Omental fat pad (tissue), 4 donors: ENCODE measurements around the gene ADA. TPM values are rescaled to one million over a fixed set of nuclear protein-coding genes. Genes with fewer than 3 reads are reported as not detected.

Experiments used
- ATAC-seq: fragments of 150-250 bp; one replicate; pipeline ENCODE4 v1.9.1; 2016; ENCODE audit warnings: mild to moderate bottlenecking, moderate library complexity; ENCODE audit not compliant: low FRiP score
- DNase-seq: peaks from one replicate; pipeline ENCODE4 v3.0.0-alpha.2; 2019; ENCODE audit warnings: low spot score
- total RNA-seq, 4 donors: library from RNA; depleted of rRNA; stranded (reverse); fragments of >200 nt; gene quantifications; one replicate each; pipeline ENCODE4 v1.1.0, GENCODE V29; 2016
- TF ChIP-seq, protein P1 (sequence below), 3 donors: fragments of 450-650 bp; IDR thresholded peaks; one replicate each; pipeline ENCODE4 v1.5.1; 2016 to 2017; ENCODE audit warnings: antibody characterized with exemption in 3 of 3, mild to moderate bottlenecking in 3 of 3, moderate library complexity in 2 of 3

Gene ADA
- total RNA-seq, 4 donors from 2014 or later, result 11.5 to 62.6 (median 15.4) TPM

DNA sequence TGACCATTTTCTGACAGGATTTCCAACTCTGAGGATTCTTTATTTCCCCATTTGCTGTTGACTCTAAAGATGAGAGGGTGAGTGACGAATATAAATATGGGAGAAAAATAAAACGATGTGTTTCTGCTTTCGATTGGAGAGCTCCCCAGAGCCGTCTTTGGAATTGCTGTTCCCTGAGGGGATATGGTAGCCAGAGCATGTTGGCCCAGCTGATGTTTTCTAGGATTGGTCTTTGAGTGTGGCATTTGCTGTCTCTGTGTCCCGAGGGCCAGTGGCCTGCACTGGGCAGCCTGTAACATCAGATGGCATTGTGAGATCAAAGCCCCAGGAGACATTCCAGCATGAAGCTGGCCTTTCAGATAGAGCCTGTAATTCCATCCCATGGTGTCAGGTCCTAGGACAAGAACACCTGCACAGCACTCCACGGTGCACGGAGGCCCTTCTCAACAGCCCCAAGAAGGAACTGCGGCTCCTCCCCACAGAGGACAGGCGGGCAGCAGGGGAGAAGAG lies 42.4 kb downstream of the ADA start:
- DNase-seq, result no peak
- TF ChIP-seq, protein P1, sequence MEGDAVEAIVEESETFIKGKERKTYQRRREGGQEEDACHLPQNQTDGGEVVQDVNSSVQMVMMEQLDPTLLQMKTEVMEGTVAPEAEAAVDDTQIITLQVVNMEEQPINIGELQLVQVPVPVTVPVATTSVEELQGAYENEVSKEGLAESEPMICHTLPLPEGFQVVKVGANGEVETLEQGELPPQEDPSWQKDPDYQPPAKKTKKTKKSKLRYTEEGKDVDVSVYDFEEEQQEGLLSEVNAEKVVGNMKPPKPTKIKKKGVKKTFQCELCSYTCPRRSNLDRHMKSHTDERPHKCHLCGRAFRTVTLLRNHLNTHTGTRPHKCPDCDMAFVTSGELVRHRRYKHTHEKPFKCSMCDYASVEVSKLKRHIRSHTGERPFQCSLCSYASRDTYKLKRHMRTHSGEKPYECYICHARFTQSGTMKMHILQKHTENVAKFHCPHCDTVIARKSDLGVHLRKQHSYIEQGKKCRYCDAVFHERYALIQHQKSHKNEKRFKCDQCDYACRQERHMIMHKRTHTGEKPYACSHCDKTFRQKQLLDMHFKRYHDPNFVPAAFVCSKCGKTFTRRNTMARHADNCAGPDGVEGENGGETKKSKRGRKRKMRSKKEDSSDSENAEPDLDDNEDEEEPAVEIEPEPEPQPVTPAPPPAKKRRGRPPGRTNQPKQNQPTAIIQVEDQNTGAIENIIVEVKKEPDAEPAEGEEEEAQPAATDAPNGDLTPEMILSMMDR (IDR thresholded peaks at IDR 0.05), result no peak
- ATAC-seq, result no peak

GRCh38 chr20:44606725-44607441 lies 44.6 kb downstream of the ADA start:
- DNase-seq (no peak), ATAC-seq (no peak)
- TF ChIP-seq, protein P1 (IDR thresholded peaks at IDR 0.05), result no peak

DNA sequence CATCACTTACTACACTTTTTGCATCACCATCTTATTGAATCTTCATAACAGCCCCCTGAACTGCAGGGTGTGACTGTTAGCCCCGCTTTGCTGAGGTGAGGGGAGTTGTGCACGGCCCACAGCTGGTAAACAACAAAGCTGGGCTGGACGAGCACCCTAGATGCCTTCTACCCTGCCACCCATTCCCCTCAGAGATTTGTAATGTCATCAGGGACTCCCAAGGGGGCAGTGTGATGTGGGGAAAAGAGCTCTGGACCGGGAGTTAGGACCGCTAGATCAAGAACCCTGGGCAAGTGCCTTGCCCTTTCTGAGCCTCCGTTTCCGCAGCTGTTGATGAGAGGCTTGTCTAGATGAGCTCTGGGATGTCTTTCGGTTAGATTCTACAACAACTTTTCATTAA lies 48.2 kb downstream of the ADA start:
- ATAC-seq, result no peak
- TF ChIP-seq, protein P1 (IDR thresholded peaks at IDR 0.05), result no peak
- peak; percentile 10 for DNase-seq

- TF ChIP-seq, protein P1 (IDR thresholded peaks at IDR 0.05), result no peak
- ATAC-seq (peak; percentile 59), DNase-seq (peak; percentile 21)
Measured at GRCh38 chr20:44601801-44602204, 49.7 kb downstream of the ADA start.

GRCh38 chr20:44601236-44601671 lies 50.2 kb downstream of the ADA start:
- ATAC-seq (no peak), DNase-seq (peak; percentile 15)
- TF ChIP-seq, protein P1 (IDR thresholded peaks at IDR 0.05), result no peak

DNA sequence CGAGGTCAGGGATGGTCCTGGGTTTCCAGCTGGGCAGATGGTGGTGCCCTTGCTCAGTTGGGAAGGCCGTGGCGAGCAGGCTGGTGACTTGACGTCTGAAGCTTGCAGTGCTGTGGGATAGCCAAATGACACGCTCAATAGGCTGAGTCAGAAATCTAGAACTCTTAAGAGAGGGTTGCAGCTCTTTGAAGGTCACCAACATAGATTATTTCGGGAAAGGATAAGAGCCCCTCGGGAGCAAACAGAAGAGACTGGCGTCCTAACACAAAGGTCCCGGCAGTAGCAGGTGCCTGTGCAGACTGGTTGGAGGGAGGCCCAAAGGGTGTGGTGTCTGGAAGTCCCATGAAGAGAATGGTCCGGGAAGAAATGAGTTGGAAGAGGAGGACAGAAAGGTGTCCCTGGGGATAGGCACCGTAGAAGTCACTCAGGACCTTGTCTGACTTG lies 50.7 kb downstream of the ADA start:
- TF ChIP-seq, protein P1 (IDR thresholded peaks at IDR 0.05), result no peak
- DNase-seq (peak; percentile 21), ATAC-seq (peak; percentile 6)

DNA sequence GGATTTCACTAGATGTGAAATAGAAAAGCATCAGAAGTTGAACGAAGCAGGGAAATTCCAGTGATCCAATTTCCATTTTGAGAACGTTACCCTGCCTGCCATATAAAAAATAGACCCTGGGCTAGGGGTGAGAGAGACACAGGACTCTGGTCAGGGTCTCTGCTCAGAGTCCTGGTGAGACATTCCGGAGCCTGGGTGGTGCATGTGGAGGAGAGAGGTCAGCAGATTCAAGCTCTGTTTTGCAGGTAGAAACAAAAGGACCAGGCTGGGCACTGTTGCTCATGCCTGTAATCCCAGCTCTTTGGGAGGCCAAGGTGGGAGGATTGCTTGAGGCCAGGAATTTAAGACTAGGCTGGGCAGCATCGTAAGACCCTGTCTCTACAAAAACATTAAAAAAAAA lies 51.2 kb downstream of the ADA start:
- TF ChIP-seq, protein P1 (IDR thresholded peaks at IDR 0.05), result no peak
- DNase-seq, result peak; percentile 18
- ATAC-seq, result no peak
